Measurements from ENCODE around the gene ZNF70. TPM values are rescaled to one million over a fixed set of nuclear protein-coding genes. Genes with fewer than 3 reads are reported as not detected.

The ZNF70 gene
- total RNA-seq, 1 donor from 2014 or later = 2.1 TPM

Other genes starting within 250 kb of the ZNF70 start
- not detected in 2 replicates for gene IGLL1, start 170.8 kb downstream of the ZNF70 start, total RNA-seq
- gene DRICH1, start 118.8 kb downstream of the ZNF70 start, total RNA-seq = 0.34 and 0.65 TPM in 2 replicates
- 9.3 and 11.7 TPM in 2 replicates for gene RGL4, start 60.1 kb downstream of the ZNF70 start, total RNA-seq
- gene VPREB3, start 3.3 kb upstream of the ZNF70 start, total RNA-seq = not detected in 2 replicates
- gene C22orf15, start 11.9 kb upstream of the ZNF70 start, total RNA-seq = 0.29 and 0.49 TPM in 2 replicates
- 89.1 and 96.4 TPM in 2 replicates for gene CHCHD10, start 16.9 kb upstream of the ZNF70 start, total RNA-seq
- 0.34 and 0.69 TPM in 2 replicates for gene MMP11, start 21.7 kb upstream of the ZNF70 start, total RNA-seq
- gene SMARCB1, start 35.9 kb upstream of the ZNF70 start, total RNA-seq = 92.4 and 99.8 TPM in 2 replicates
- gene DERL3, start 87.9 kb upstream of the ZNF70 start, total RNA-seq = 13.8 and 18.8 TPM in 2 replicates
- gene SLC2A11, start 106.8 kb upstream of the ZNF70 start, total RNA-seq = 8.3 and 8.4 TPM in 2 replicates
- 1,136 and 1,212 TPM in 2 replicates for gene MIF, start 143.3 kb upstream of the ZNF70 start, total RNA-seq
- 0.65 and 0.91 TPM in 2 replicates for gene GSTT2B, start 210.1 kb upstream of the ZNF70 start, total RNA-seq
- gene DDTL, start 215.8 kb upstream of the ZNF70 start, total RNA-seq = 4.0 and 4.7 TPM in 2 replicates
- gene DDT, start 223.3 kb upstream of the ZNF70 start, total RNA-seq = 94.7 and 115 TPM in 2 replicates
- gene GSTT2, start 229.0 kb upstream of the ZNF70 start, total RNA-seq = not detected in 2 replicates